ENCODE results near the gene FRYL.
"Not testable (repeated sequence)": the region's sequence is repeated elsewhere in the genome, so short reads cannot be mapped to it uniquely, and the experiment has no call there.

The FRYL gene

GRCh38 chr4:48687313-48688051 lies 92.6 kb downstream of the FRYL start:
- Histone ChIP-seq H3K36me3 (ENCODE audit: control insufficient read depth in 2 of 2, insufficient read depth in 2 of 2, low read length in 2 of 2) (peaks cover 0 to 5% of the 10 kb centered on the region in 2 donors), H3K27me3 (ENCODE audit: control insufficient read depth in 2 of 2, insufficient read depth in 2 of 2, low read length in 2 of 2) (no peaks in the 10 kb centered on the region), H3K4me3 (ENCODE audit: low read length in 2 of 2) (no peak overlapping the region), H3K27ac (ENCODE audit: low read depth in 2 of 2, low read length in 2 of 2) (no peak overlapping the region), H3K9ac (ENCODE audit: low read depth in 1 of 2, low read length in 2 of 2) (no peak overlapping the region), H3K4me1 (ENCODE audit: control insufficient read depth in 2 of 2, insufficient read depth in 2 of 2, low read length in 2 of 2) (peaks cover 0 to 8% of the 10 kb centered on the region in 2 donors), H3K9me3 (ENCODE audit: control insufficient read depth in 2 of 2, low read length in 2 of 2) (no peaks in the 10 kb centered on the region)

GRCh38 chr4:48686369-48686768 lies 93.7 kb downstream of the FRYL start:
- no peaks in the 10 kb centered on the region for H3K27me3 ChIP-seq (ENCODE audit: control insufficient read depth in 2 of 2, insufficient read depth in 2 of 2, low read length in 2 of 2)
- H3K27ac ChIP-seq (ENCODE audit: low read depth in 2 of 2, low read length in 2 of 2), result no peak overlapping the region
- peaks cover 0 to 5% of the 10 kb centered on the region in 2 donors for H3K36me3 ChIP-seq (ENCODE audit: control insufficient read depth in 2 of 2, insufficient read depth in 2 of 2, low read length in 2 of 2)

GRCh38 chr4:48683784-48684666 lies 96.1 kb downstream of the FRYL start:
- peaks cover 0 to 5% of the 10 kb centered on the region in 2 donors for H3K36me3 ChIP-seq (ENCODE audit: control insufficient read depth in 2 of 2, insufficient read depth in 2 of 2, low read length in 2 of 2)
- no peak overlapping the region for H3K4me3 ChIP-seq (ENCODE audit: low read length in 2 of 2)
- H3K4me1 ChIP-seq (ENCODE audit: control insufficient read depth in 2 of 2, insufficient read depth in 2 of 2, low read length in 2 of 2), result peaks cover 0 to 8% of the 10 kb centered on the region in 2 donors
- no peaks in the 10 kb centered on the region for H3K27me3 ChIP-seq (ENCODE audit: control insufficient read depth in 2 of 2, insufficient read depth in 2 of 2, low read length in 2 of 2)
- H3K9me3 ChIP-seq (ENCODE audit: control insufficient read depth in 2 of 2, low read length in 2 of 2), result no peaks in the 10 kb centered on the region
- no peak overlapping the region for H3K27ac ChIP-seq (ENCODE audit: low read depth in 2 of 2, low read length in 2 of 2)
- H3K9ac ChIP-seq (ENCODE audit: low read depth in 1 of 2, low read length in 2 of 2), result no peak overlapping the region

More at GRCh38 chr4:48686369-48686768, 93.7 kb downstream of the FRYL start:
- H3K4me1 ChIP-seq (ENCODE audit: control insufficient read depth in 2 of 2, insufficient read depth in 2 of 2, low read length in 2 of 2), result peaks cover 0 to 8% of the 10 kb centered on the region in 2 donors
- H3K9ac ChIP-seq (ENCODE audit: low read depth in 1 of 2, low read length in 2 of 2), result no peak overlapping the region
- no peaks in the 10 kb centered on the region for H3K9me3 ChIP-seq (ENCODE audit: control insufficient read depth in 2 of 2, low read length in 2 of 2)
- no peak overlapping the region for H3K4me3 ChIP-seq (ENCODE audit: low read length in 2 of 2)

GRCh38 chr4:48682870-48683269 lies 97.2 kb downstream of the FRYL start:
- H3K27me3 ChIP-seq (ENCODE audit: control insufficient read depth in 2 of 2, insufficient read depth in 2 of 2, low read length in 2 of 2); H3K36me3 ChIP-seq (ENCODE audit: control insufficient read depth in 2 of 2, insufficient read depth in 2 of 2, low read length in 2 of 2); H3K4me1 ChIP-seq (ENCODE audit: control insufficient read depth in 2 of 2, insufficient read depth in 2 of 2, low read length in 2 of 2); H3K9me3 ChIP-seq (ENCODE audit: control insufficient read depth in 2 of 2, low read length in 2 of 2); H3K9ac ChIP-seq (ENCODE audit: low read depth in 1 of 2, low read length in 2 of 2); H3K27ac ChIP-seq (ENCODE audit: low read depth in 2 of 2, low read length in 2 of 2); H3K4me3 ChIP-seq (ENCODE audit: low read length in 2 of 2): not testable (repeated sequence)

- peaks cover 0 to 8% of the 10 kb centered on the region in 2 donors for H3K4me1 ChIP-seq (ENCODE audit: control insufficient read depth in 2 of 2, insufficient read depth in 2 of 2, low read length in 2 of 2)
- H3K9ac ChIP-seq (ENCODE audit: low read depth in 1 of 2, low read length in 2 of 2), result no peak overlapping the region
- peak overlapping the region; percentile 1 to 81 for H3K27ac ChIP-seq (ENCODE audit: low read depth in 2 of 2, low read length in 2 of 2)
- H3K4me3 ChIP-seq (ENCODE audit: low read length in 2 of 2), result no peak overlapping the region
- no peaks in the 10 kb centered on the region for H3K9me3 ChIP-seq (ENCODE audit: control insufficient read depth in 2 of 2, low read length in 2 of 2)
- no peaks in the 10 kb centered on the region for H3K27me3 ChIP-seq (ENCODE audit: control insufficient read depth in 2 of 2, insufficient read depth in 2 of 2, low read length in 2 of 2)
- H3K36me3 ChIP-seq (ENCODE audit: control insufficient read depth in 2 of 2, insufficient read depth in 2 of 2, low read length in 2 of 2), result peaks cover 0 to 5% of the 10 kb centered on the region in 2 donors
Measured at GRCh38 chr4:48681856-48682255, 98.2 kb downstream of the FRYL start.

GRCh38 chr4:48680848-48681568 lies 99.1 kb downstream of the FRYL start:
- Histone ChIP-seq H3K4me1 (ENCODE audit: control insufficient read depth in 2 of 2, insufficient read depth in 2 of 2, low read length in 2 of 2) (peaks cover 0 to 8% of the 10 kb centered on the region in 2 donors), H3K9ac (ENCODE audit: low read depth in 1 of 2, low read length in 2 of 2) (peak overlapping the region in 1 of 2 donors; percentile 78), H3K9me3 (ENCODE audit: control insufficient read depth in 2 of 2, low read length in 2 of 2) (no peaks in the 10 kb centered on the region), H3K4me3 (ENCODE audit: low read length in 2 of 2) (peak overlapping the region; percentile 79 to 81), H3K27ac (ENCODE audit: low read depth in 2 of 2, low read length in 2 of 2) (peak overlapping the region; percentile 60 to 81), H3K36me3 (ENCODE audit: control insufficient read depth in 2 of 2, insufficient read depth in 2 of 2, low read length in 2 of 2) (peaks cover 0 to 5% of the 10 kb centered on the region in 2 donors), H3K27me3 (ENCODE audit: control insufficient read depth in 2 of 2, insufficient read depth in 2 of 2, low read length in 2 of 2) (no peaks in the 10 kb centered on the region)

- Histone ChIP-seq H3K4me3 (ENCODE audit: low read length in 2 of 2) (no peak overlapping the region), H3K9me3 (ENCODE audit: control insufficient read depth in 2 of 2, low read length in 2 of 2) (no peaks in the 10 kb centered on the region), H3K27ac (ENCODE audit: low read depth in 2 of 2, low read length in 2 of 2) (no peak overlapping the region), H3K36me3 (ENCODE audit: control insufficient read depth in 2 of 2, insufficient read depth in 2 of 2, low read length in 2 of 2) (peaks cover 5 to 8% of the 10 kb centered on the region in 2 donors), H3K4me1 (ENCODE audit: control insufficient read depth in 2 of 2, insufficient read depth in 2 of 2, low read length in 2 of 2) (peaks cover 3 to 12% of the 10 kb centered on the region in 2 donors), H3K27me3 (ENCODE audit: control insufficient read depth in 2 of 2, insufficient read depth in 2 of 2, low read length in 2 of 2) (no peaks in the 10 kb centered on the region), H3K9ac (ENCODE audit: low read depth in 1 of 2, low read length in 2 of 2) (no peak overlapping the region)
Measured at GRCh38 chr4:48673537-48673936, 106.5 kb downstream of the FRYL start.

- Histone ChIP-seq H3K4me1 (ENCODE audit: control insufficient read depth in 2 of 2, insufficient read depth in 2 of 2, low read length in 2 of 2) (peaks cover 18 to 36% of the 10 kb centered on the region in 2 donors), H3K27ac (ENCODE audit: low read depth in 2 of 2, low read length in 2 of 2) (no peak overlapping the region), H3K9me3 (ENCODE audit: control insufficient read depth in 2 of 2, low read length in 2 of 2) (no peaks in the 10 kb centered on the region), H3K27me3 (ENCODE audit: control insufficient read depth in 2 of 2, insufficient read depth in 2 of 2, low read length in 2 of 2) (no peaks in the 10 kb centered on the region), H3K9ac (ENCODE audit: low read depth in 1 of 2, low read length in 2 of 2) (no peak overlapping the region), H3K36me3 (ENCODE audit: control insufficient read depth in 2 of 2, insufficient read depth in 2 of 2, low read length in 2 of 2) (peaks cover 5 to 8% of the 10 kb centered on the region in 2 donors), H3K4me3 (ENCODE audit: low read length in 2 of 2) (no peak overlapping the region)
Measured at GRCh38 chr4:48670587-48670986, 109.5 kb downstream of the FRYL start.

- Histone ChIP-seq H3K36me3 (ENCODE audit: control insufficient read depth in 2 of 2, insufficient read depth in 2 of 2, low read length in 2 of 2) (peaks cover 5 to 8% of the 10 kb centered on the region in 2 donors), H3K27ac (ENCODE audit: low read depth in 2 of 2, low read length in 2 of 2) (peak overlapping the region; percentile 74 to 77), H3K4me3 (ENCODE audit: low read length in 2 of 2) (peak overlapping the region; percentile 5 to 55), H3K4me1 (ENCODE audit: control insufficient read depth in 2 of 2, insufficient read depth in 2 of 2, low read length in 2 of 2) (peaks cover 17 to 50% of the 10 kb centered on the region in 2 donors), H3K9ac (ENCODE audit: low read depth in 1 of 2, low read length in 2 of 2) (peak overlapping the region in 1 of 2 donors; percentile 46), H3K27me3 (ENCODE audit: control insufficient read depth in 2 of 2, insufficient read depth in 2 of 2, low read length in 2 of 2) (no peaks in the 10 kb centered on the region), H3K9me3 (ENCODE audit: control insufficient read depth in 2 of 2, low read length in 2 of 2) (no peaks in the 10 kb centered on the region)
Measured at GRCh38 chr4:48669086-48669485, 111.0 kb downstream of the FRYL start.

All from mucosa of rectum (tissue), 2 donors.